NCI-H2107 treated with DMSO at 0.1 percent for 48 hours (cell line): ENCODE results near the gene CSNK2B.

ENCODE experiments used
- DNase-seq: peaks from one replicate; lab custom pipeline; 2025; ENCODE audit not compliant: unreplicated experiment; lab: John Stamatoyannopoulos, UW

CSNK2B gene

GRCh38 chr6:31636698-31637596 lies 28.9 kb upstream of the CSNK2B start:
- DNase-seq: no peak

GRCh38 chr6:31639043-31639442 lies 26.8 kb upstream of the CSNK2B start:
- DNase-seq: no peak

GRCh38 chr6:31639449-31639861 lies 26.4 kb upstream of the CSNK2B start:
- DNase-seq: no peak

- no peak for DNase-seq
These were observed 25.3 kb upstream of the CSNK2B start for GRCh38 chr6:31640612-31641011.

- DNase-seq: no peak
These were observed 24.5 kb upstream of the CSNK2B start for GRCh38 chr6:31641370-31641769.

GRCh38 chr6:31642798-31643570 lies 22.9 kb upstream of the CSNK2B start:
- no peak for DNase-seq

- DNase-seq: no peak
These were observed 21.9 kb upstream of the CSNK2B start for GRCh38 chr6:31643818-31644454.

- DNase-seq: no peak
These were observed 20.6 kb upstream of the CSNK2B start for GRCh38 chr6:31645325-31645724.

GRCh38 chr6:31651602-31652191 lies 14.2 kb upstream of the CSNK2B start:
- DNase-seq: peak; percentile 27

GRCh38 chr6:31652925-31653724 lies 12.8 kb upstream of the CSNK2B start:
- DNase-seq: no peak

- no peak for DNase-seq
These were observed 11.1 kb upstream of the CSNK2B start for GRCh38 chr6:31654574-31655348.

- no peak for DNase-seq
These were observed 10.3 kb upstream of the CSNK2B start, which contains the start of gene APOM for GRCh38 chr6:31655349-31656237. TSS of gene APOM (plus strand) at chr6:31655894. CDS start at chr6:31655967, 73 bp downstream.

GRCh38 chr6:31657406-31658157 lies 8.3 kb upstream of the CSNK2B start:
- no peak for DNase-seq

GRCh38 chr6:31658158-31658688 lies 7.7 kb upstream of the CSNK2B start:
- no peak for DNase-seq

GRCh38 chr6:31658983-31659648 lies 6.8 kb upstream of the CSNK2B start:
- DNase-seq: no peak

GRCh38 chr6:31659649-31660380 lies 6.1 kb upstream of the CSNK2B start:
- no peak for DNase-seq
